Stimulated activated CD4-positive, alpha-beta T cell treated with anti-CD3 and anti-CD28 coated beads, Interleukin-2, amount 100 ng/mL, for 24 hours (primary cell): Measurements from ENCODE around the gene APOA4.
"Not testable (repeated sequence)": the region's sequence is repeated elsewhere in the genome, so short reads cannot be mapped to it uniquely, and the experiment has no call there.

Experiments used
- DNase-seq, 2 donors: peaks; one replicate each; pipeline ENCODE4 v3.0.0-alpha.2; 2020

APOA4 gene

GRCh38 chr11:116829525-116830183 is 6.5 kb upstream of the APOA4 start, which contains the start of gene APOC3:
APOC3 (plus strand) TSS chr11:116829907; CDS start chr11:116830583, 676 bp downstream.
- no peak for DNase-seq

- no peak for DNase-seq
Observed at GRCh38 chr11:116828632-116829524, 5.8 kb upstream of the APOA4 start.

- no peak for DNase-seq
Observed at GRCh38 chr11:116827461-116827860, 4.4 kb upstream of the APOA4 start.

GRCh38 chr11:116826751-116827431 is 3.8 kb upstream of the APOA4 start:
- DNase-seq, result no peak

GRCh38 chr11:116825854-116826750 is 3.0 kb upstream of the APOA4 start:
- no peak for DNase-seq

GRCh38 chr11:116825434-116825833 is 2.3 kb upstream of the APOA4 start:
- DNase-seq, result no peak

GRCh38 chr11:116822575-116822974 is 529 bp downstream of the APOA4 start:
- DNase-seq, result no peak

- DNase-seq, result no peak
Observed at GRCh38 chr11:116821050-116821918, 1.8 kb downstream of the APOA4 start.

GRCh38 chr11:116819049-116819448 is 4.1 kb downstream of the APOA4 start:
- no peak for DNase-seq

GRCh38 chr11:116814502-116814901 is 8.6 kb downstream of the APOA4 start:
- no peak for DNase-seq

- DNase-seq, result no peak
Observed at GRCh38 chr11:116813781-116814471, 9.2 kb downstream of the APOA4 start.

- DNase-seq, result no peak
Observed at GRCh38 chr11:116813170-116813569, 9.9 kb downstream of the APOA4 start.

- no peak for DNase-seq
Observed at GRCh38 chr11:116812109-116812508, 11.0 kb downstream of the APOA4 start.

GRCh38 chr11:116811194-116811593 is 11.9 kb downstream of the APOA4 start:
- DNase-seq, result no peak

- no peak for DNase-seq
Observed at GRCh38 chr11:116808262-116809175, 14.6 kb downstream of the APOA4 start.

- no peak for DNase-seq
Observed at GRCh38 chr11:116807601-116808261, 15.4 kb downstream of the APOA4 start.

- no peak for DNase-seq
Observed at GRCh38 chr11:116804001-116804400, 19.1 kb downstream of the APOA4 start.

- DNase-seq, result not testable (repeated sequence)
Observed at GRCh38 chr11:116801662-116802061, 21.4 kb downstream of the APOA4 start.

GRCh38 chr11:116800610-116801009 is 22.5 kb downstream of the APOA4 start:
- DNase-seq, result no peak
